Body of pancreas (tissue), 4 donors: ENCODE data around the gene MAML3. TPM values are rescaled to one million over a fixed set of nuclear protein-coding genes. Genes with fewer than 3 reads are reported as not detected.

Experiments
- ATAC-seq: fragments of 150-250 bp; one replicate; pipeline ENCODE4 v1.9.1; 2016
- DNase-seq, 4 donors: peaks; one replicate each; pipeline ENCODE4 v3.0.0-alpha.2; 2019
- H3K27ac ChIP-seq, 4 donors: fragments of 200-600 bp; sonication (generic); 1 replicate in 3 of 4; 2 replicates in 1 of 4; pipeline versions ENCODE4 v1.5.1 to v1.6.1; 2016 to 2019; ENCODE audit warnings: mild to moderate bottlenecking in 1 of 4, mixed read lengths in 1 of 4, moderate library complexity in 1 of 4
- H3K27me3 ChIP-seq, 2 donors: fragments of 200-600 bp; sonication (generic); one replicate each; pipeline ENCODE4 v1.6.0; 2016; ENCODE audit warnings: mild to moderate bottlenecking in 1 of 2
- H3K36me3 ChIP-seq, 2 donors: fragments of 200-600 bp; sonication (generic); replicated peaks in 1 of 2; 2 replicates each; pipeline ENCODE4 v1.5.1; 2016; ENCODE audit warnings: low read depth in 2 of 2; ENCODE audit not compliant: insufficient read depth in 1 of 2
- H3K4me1 ChIP-seq: fragments of 200-600 bp; sonication (generic); one replicate; pipeline ENCODE4 v1.6.0; 2016
- H3K4me3 ChIP-seq, 2 donors: fragments of 200-600 bp; sonication (generic); 1 replicate in 1 of 2; 2 replicates in 1 of 2; pipeline ENCODE4 v1.5.1; 2016 to 2019
- H3K9me3 ChIP-seq, 3 donors: fragments of 200-600 bp; sonication (generic); 1 replicate in 2 of 3; 2 replicates in 1 of 3; pipeline ENCODE4 v1.5.1; 2016
- CTCF ChIP-seq, 7 experiments: fragments of 450-650 bp in 4 of 7; fragments of 200-600 bp in 3 of 7; sonication (generic) in 3 of 7; IDR thresholded peaks; one replicate each; pipeline ENCODE4 v1.5.1; 2016 to 2019; ENCODE audit warnings: antibody characterized with exemption in 7 of 7
- POLR2A ChIP-seq, 3 donors: fragments of 450-650 bp; IDR thresholded peaks; one replicate each; pipeline ENCODE4 v1.6.1; 2016; ENCODE audit warnings: antibody characterized with exemption in 3 of 3, mild to moderate bottlenecking in 2 of 3
- WGBS, 2 donors: methylation state at CpG; one replicate each; pipeline ENCODE4 v1.1.5; 2017; 5-methylcytosine and 5-hydroxymethylcytosine counted together
- intact Hi-C: fragments of 100-400 bp; cut with DNase I; formaldehyde crosslinking; loops from one replicate; pipeline ENCODE4 v1.15.1; 2023
- total RNA-seq, 2 donors: library from RNA; depleted of rRNA; stranded (reverse); fragments of >200 nt; gene quantifications; one replicate each; pipeline ENCODE4 v1.1.0, GENCODE V29; 2016

Gene MAML3
- total RNA-seq, 2 donors from 2014 or later: 11.2 to 11.4 TPM

GRCh38 chr4:139880841-139881240, 273.1 kb downstream of the MAML3 start:
- no peak for TF ChIP-seq CTCF (IDR thresholded peaks at IDR 0.05)
- TF ChIP-seq POLR2A (IDR thresholded peaks at IDR 0.05): no peak
- WGBS, 2 donors: 83 to 86% methylated on average over 5 of the region's 5 CpGs
- no peak for DNase-seq
- H3K36me3 ChIP-seq: no peaks in the 10 kb centered on the region
- H3K27me3 ChIP-seq: no peaks in the 10 kb centered on the region
- intact Hi-C loops: no loop called here
- H3K9me3 ChIP-seq: no peaks in the 10 kb centered on the region
- ATAC-seq: no peak
- no peak overlapping the region for H3K27ac ChIP-seq
- peaks cover 6% of the 10 kb centered on the region for H3K4me1 ChIP-seq
- no peak overlapping the region for H3K4me3 ChIP-seq

GRCh38 chr4:139878050-139878449, 275.9 kb downstream of the MAML3 start:
- WGBS, 2 donors: 89 to 97% methylated on average over 9 of the region's 9 CpGs
- intact Hi-C loops: no loop called here

GRCh38 chr4:139876337-139876941, 277.5 kb downstream of the MAML3 start:
- peak in 2 of 4 donors; percentile 23 to 48 for DNase-seq
- intact Hi-C loops: no loop called here
- Histone ChIP-seq H3K9me3 (no peaks in the 10 kb centered on the region), H3K27ac (peak overlapping the region in 2 of 4 donors; percentile 1 to 15), H3K4me3 (no peak overlapping the region), H3K4me1 (peaks cover 6% of the 10 kb centered on the region), H3K27me3 (no peaks in the 10 kb centered on the region), H3K36me3 (no peaks in the 10 kb centered on the region)
- WGBS, 2 donors: 32 to 53% methylated on average over 5 of the region's 5 CpGs
- TF ChIP-seq CTCF (IDR thresholded peaks at IDR 0.05) (peak in 3 of 7 experiments; percentile 22 to 45 (median 26)), POLR2A (IDR thresholded peaks at IDR 0.05) (no peak)
- ATAC-seq: peak; percentile 30

More at GRCh38 chr4:139878050-139878449, 275.9 kb downstream of the MAML3 start:
- H3K27ac ChIP-seq: no peak overlapping the region
- H3K4me1 ChIP-seq: peaks cover 6% of the 10 kb centered on the region
- H3K9me3 ChIP-seq: no peaks in the 10 kb centered on the region
- ATAC-seq: no peak
- H3K4me3 ChIP-seq: no peak overlapping the region
- TF ChIP-seq CTCF (IDR thresholded peaks at IDR 0.05) (no peak), POLR2A (IDR thresholded peaks at IDR 0.05) (no peak)
- no peak for DNase-seq
- H3K36me3 ChIP-seq: no peaks in the 10 kb centered on the region
- no peaks in the 10 kb centered on the region for H3K27me3 ChIP-seq

DNA sequence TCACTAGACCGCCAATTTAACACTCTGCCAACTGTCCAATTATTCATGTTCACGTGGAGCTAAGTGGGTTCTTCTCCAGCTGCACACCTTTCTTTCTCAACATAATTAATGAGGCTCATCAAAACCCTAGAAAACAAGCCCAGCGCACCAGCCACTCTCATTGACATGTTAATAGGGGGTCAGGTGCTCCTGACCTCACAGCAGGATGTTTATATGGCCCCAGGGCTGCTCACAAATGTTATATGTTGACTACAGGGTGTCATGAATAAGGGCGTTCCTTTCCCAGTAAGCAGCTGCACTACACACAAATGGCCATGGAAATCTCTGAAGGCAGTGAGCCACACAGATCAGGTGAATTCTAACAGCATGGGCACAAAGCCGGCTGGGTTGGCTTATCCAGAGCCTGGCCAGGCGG, 278.6 kb downstream of the MAML3 start:
- H3K4me1 ChIP-seq: peaks cover 6% of the 10 kb centered on the region
- intact Hi-C loops: no loop called here
- TF ChIP-seq POLR2A (IDR thresholded peaks at IDR 0.05) (no peak), CTCF (IDR thresholded peaks at IDR 0.05) (no peak)
- H3K27me3 ChIP-seq: no peaks in the 10 kb centered on the region
- no peaks in the 10 kb centered on the region for H3K9me3 ChIP-seq
- ATAC-seq (no peak), DNase-seq (peak in 2 of 4 donors; percentile 12 to 23)
- H3K36me3 ChIP-seq: no peaks in the 10 kb centered on the region
- WGBS, 2 donors: 91 to 93% methylated on average over 6 of the region's 6 CpGs
- no peak overlapping the region for H3K27ac ChIP-seq
- no peak overlapping the region for H3K4me3 ChIP-seq
